IMR-90 (cell line): ENCODE data around the gene SYT8. TPM values are rescaled to one million over a fixed set of nuclear protein-coding genes. Genes with fewer than 3 reads are reported as not detected.

Experiments used
- ATAC-seq: fragments of 200-7000 bp; cut with Tn5 transposase; 2 replicates; pipeline ENCODE4 v1.9.1; 2020; ENCODE audit warnings: low read depth, mild to moderate bottlenecking, moderate library complexity
- BruUV-seq: library from RNA; stranded (reverse); fragments of 400-500 nt; replicated peaks from 2 replicates; lab custom pipeline; 2021; lab: Mats Ljungman, UMichigan
- CTCF ChIA-PET: fragments of 300-600 bp; formaldehyde crosslinking; extraction: SDS; loops from one replicate; lab custom pipeline; 2021; ENCODE audit warnings: antibody characterized with exemption; lab: Yijun Ruan, JAX
- POLR2A ChIA-PET: fragments of 300-600 bp; sonication (Branson Sonifier 250); formaldehyde crosslinking; loops from one replicate; lab custom pipeline; 2022; ENCODE audit warnings: antibody characterized with exemption; ENCODE audit not compliant: unreplicated experiment; lab: Charles Lee
- DNase-seq: peaks from one replicate; pipeline ENCODE4 v3.0.0; 2013
- H2AFZ ChIP-seq: replicated peaks from 2 replicates; pipeline ENCODE3; 2013; ENCODE audit warnings: low read length, mild to moderate bottlenecking; ENCODE audit not compliant: poor library complexity
- H2AK5ac ChIP-seq: 2 replicates; pipeline ENCODE4 v1.6.1; 2013; ENCODE audit warnings: low read depth, low read length, inconsistent platforms
- H2AK9ac ChIP-seq: replicated peaks from 2 replicates; pipeline ENCODE3; 2013; ENCODE audit warnings: mild to moderate bottlenecking, low read depth, low read length, moderate library complexity; ENCODE audit not compliant: poor library complexity
- H2BK120ac ChIP-seq: 2 replicates; pipeline ENCODE4 v1.6.1; 2013; ENCODE audit warnings: low read depth, low read length, inconsistent platforms
- H2BK15ac ChIP-seq: 3 replicates; pipeline ENCODE4 v1.6.1; 2013; ENCODE audit warnings: low read depth, low read length, inconsistent platforms
- H2BK20ac ChIP-seq: 2 replicates; pipeline ENCODE4 v1.6.1; 2013; ENCODE audit warnings: low read depth, mild to moderate bottlenecking, inconsistent platforms, low read length, moderate library complexity
- H2BK5ac ChIP-seq: 2 replicates; pipeline ENCODE4 v1.6.1; 2013; ENCODE audit warnings: mild to moderate bottlenecking, low read depth, low read length, inconsistent platforms; ENCODE audit not compliant: poor library complexity, severe bottlenecking
- H3K14ac ChIP-seq: replicated peaks from 2 replicates; pipeline ENCODE4 v1.6.1; 2013; ENCODE audit warnings: low read depth, low read length, inconsistent platforms
- H3K18ac ChIP-seq: 2 replicates; pipeline ENCODE4 v1.6.1; 2013; ENCODE audit warnings: low read depth, low read length, control low read depth
- H3K23ac ChIP-seq: 2 replicates; pipeline ENCODE4 v1.6.1; 2013; ENCODE audit warnings: low read depth, low read length, inconsistent platforms
- H3K27ac ChIP-seq: 2 replicates; pipeline ENCODE4 v1.5.1; 2013; ENCODE audit warnings: mild to moderate bottlenecking, control low read depth, low read length; ENCODE audit not compliant: insufficient read depth
- H3K27me3 ChIP-seq: 2 replicates; pipeline ENCODE4 v1.6.1; 2013; ENCODE audit warnings: low read length; ENCODE audit not compliant: control insufficient read depth, insufficient read depth
- H3K36me3 ChIP-seq: 2 replicates; pipeline ENCODE4 v1.6.1; 2013; ENCODE audit warnings: low read length, mixed read lengths; ENCODE audit not compliant: control insufficient read depth, insufficient read depth
- H3K4ac ChIP-seq: 2 replicates; pipeline ENCODE4 v1.6.1; 2013; ENCODE audit warnings: low read depth, low read length, inconsistent platforms
- H3K4me1 ChIP-seq: 2 replicates; pipeline ENCODE4 v1.6.1; 2013; ENCODE audit warnings: low read length, mixed read lengths; ENCODE audit not compliant: control insufficient read depth, insufficient read depth
- H3K4me2 ChIP-seq: 2 replicates; pipeline ENCODE4 v1.6.1; 2013; ENCODE audit warnings: low read depth, mild to moderate bottlenecking, control low read depth, low read length, moderate library complexity
- H3K4me3 ChIP-seq: 2 replicates; pipeline ENCODE4 v1.5.1; 2013; ENCODE audit warnings: low read depth, mild to moderate bottlenecking, control low read depth, low read length, moderate library complexity; ENCODE audit not compliant: insufficient read depth
- H3K56ac ChIP-seq: 2 replicates; pipeline ENCODE4 v1.6.1; 2013; ENCODE audit warnings: low read length, inconsistent platforms; ENCODE audit not compliant: insufficient read depth; ENCODE audit errors: extremely low read depth
- H3K79me1 ChIP-seq, 2 experiments: 2 replicates each; pipeline ENCODE4 v1.6.1; 2013; ENCODE audit warnings: low read length in 2 of 2, inconsistent platforms in 1 of 2, low read depth in 1 of 2
- H3K9ac ChIP-seq: 2 replicates; pipeline ENCODE4 v1.6.1; 2013; ENCODE audit warnings: low read depth, low read length, control low read depth
- H3K9me1 ChIP-seq: 2 replicates; pipeline ENCODE4 v1.6.1; 2013; ENCODE audit warnings: low read length, inconsistent platforms; ENCODE audit not compliant: insufficient read depth
- H3K9me3 ChIP-seq: 2 replicates; pipeline ENCODE4 v1.6.1; 2013; ENCODE audit warnings: low read length; ENCODE audit not compliant: control insufficient read depth, insufficient read depth
- H4K20me1 ChIP-seq: 2 replicates; pipeline ENCODE4 v1.6.1; 2013; ENCODE audit warnings: low read length, inconsistent platforms; ENCODE audit not compliant: insufficient read depth
- H4K5ac ChIP-seq: 2 replicates; pipeline ENCODE4 v1.6.1; 2013; ENCODE audit warnings: mild to moderate bottlenecking, low read depth, low read length, control low read depth
- H4K8ac ChIP-seq, 2 experiments: 2 replicates each; pipeline ENCODE4 v1.6.1; 2013; ENCODE audit warnings: low read depth in 2 of 2, low read length in 2 of 2, control low read depth in 1 of 2, inconsistent platforms in 1 of 2
- H4K91ac ChIP-seq: 2 replicates; pipeline ENCODE4 v1.6.1; 2013; ENCODE audit warnings: low read depth, low read length, inconsistent platforms; ENCODE audit not compliant: insufficient read depth
- BHLHE40 ChIP-seq: fragments of 150-350 bp; IDR thresholded peaks from 2 replicates; pipeline ENCODE4 v1.6.1; 2016; ENCODE audit warnings: mild to moderate bottlenecking, low read depth, low read length
- CHD1 ChIP-seq: IDR thresholded peaks from 2 replicates; pipeline ENCODE4 v1.6.1; 2012; ENCODE audit warnings: low read depth, low read length, improper control_type of control experiment
- CTCF ChIP-seq: conservative IDR thresholded peaks from 2 replicates; pipeline ENCODE4 v1.5.1; 2012; ENCODE audit warnings: mild to moderate bottlenecking, low read depth, low read length, improper control_type of control experiment
- MAZ ChIP-seq: IDR thresholded peaks from 2 replicates; pipeline ENCODE4 v1.6.1; 2012; ENCODE audit warnings: low read depth, mild to moderate bottlenecking, low read length, improper control_type of control experiment, moderate library complexity, borderline replicate concordance
- NFE2L2 ChIP-seq: fragments of 150-350 bp; IDR thresholded peaks from 2 replicates; pipeline ENCODE4 v1.6.1; 2016; ENCODE audit warnings: low read depth, mild to moderate bottlenecking, low read length
- RCOR1 ChIP-seq: IDR thresholded peaks from 2 replicates; pipeline ENCODE4 v1.6.1; 2012; ENCODE audit warnings: mild to moderate bottlenecking, low read length, improper control_type of control experiment; ENCODE audit not compliant: insufficient replicate concordance
- RFX5 ChIP-seq: IDR thresholded peaks from 2 replicates; pipeline ENCODE4 v1.8.0; 2012; ENCODE audit warnings: low read depth, mild to moderate bottlenecking, low read length, moderate library complexity
- WGBS, 2 experiments: methylation state at CpG; one replicate each; pipeline versions ENCODE4 v1.1.5 to v1.1.7; 2013; ENCODE audit warnings: missing lambda C conversion rate in 2 of 2; ENCODE audit not compliant: insufficient read length in 1 of 2; ENCODE audit errors: extremely low coverage in 2 of 2; 5-methylcytosine and 5-hydroxymethylcytosine counted together
- dilution Hi-C: fragments of 300-500 bp; cut with HindIII; formaldehyde crosslinking; loops from one replicate; pipeline ENCODE4 v1.14.3; 2018; ENCODE audit warnings: low sequenced_read_pairs; ENCODE audit not compliant: unreplicated experiment
- in situ Hi-C: fragments of 300-500 bp; cut with MboI; formaldehyde crosslinking; loops from 3 replicates; pipeline ENCODE4 v1.14.3; 2019; ENCODE audit warnings: low sequenced_read_pairs, inconsistent platforms, mixed read lengths
- intact Hi-C: fragments of 100-400 bp; cut with micrococcal nuclease; formaldehyde crosslinking; loops from 2 replicates; pipeline ENCODE4 v1.10.0; 2022
- polyA plus RNA-seq, 3 experiments: library from polyadenylated mRNA; depleted of rRNA; stranded (reverse); fragments of >200 nt; gene quantifications; 2 replicates each; pipeline ENCODE4 v1.2.3, GENCODE V29; 2012; ENCODE audit warnings: low replicate concordance in 1 of 3
- total RNA-seq: library from RNA; depleted of rRNA; stranded (reverse); fragments of >200 nt; gene quantifications from 2 replicates; pipeline ENCODE4 v1.2.3, GENCODE V29; 2012

SYT8 gene
- total and polyA plus RNA-seq, 2 of the 4 experiments (the other 2 are of a cell fraction), result not detected

GRCh38 chr11:1868056-1868635 lies 33.4 kb downstream of the SYT8 start:
- Histone ChIP-seq H3K4me1 (peaks cover 13% of the 10 kb centered on the region), H4K20me1 (no peaks in the 10 kb centered on the region), H3K9me1 (peaks cover 2% of the 10 kb centered on the region), H2AK9ac (no peak overlapping the region), H2BK15ac (no peak overlapping the region), H3K9ac (no peak overlapping the region), H2BK120ac (no peak overlapping the region), H3K56ac (no peak overlapping the region), H3K27me3 (peaks cover 22% of the 10 kb centered on the region; the same call in 1 of the 2 replicates), H3K14ac (no peak overlapping the region), H3K27ac (no peak overlapping the region), H2BK20ac (no peak overlapping the region), H2AFZ (no peak overlapping the region), H3K18ac (no peak overlapping the region), H3K23ac (no peak overlapping the region), H3K4me3 (no peak overlapping the region), H3K79me1 (no peaks in the 10 kb centered on the region), H3K36me3 (no peaks in the 10 kb centered on the region), H4K8ac (no peak overlapping the region), H3K4ac (no peak overlapping the region), H4K5ac (no peak overlapping the region), H3K9me3 (no peaks in the 10 kb centered on the region), H4K91ac (no peak overlapping the region), H2BK5ac (no peak overlapping the region), H3K4me2 (no peak overlapping the region), H2AK5ac (no peak overlapping the region)
- dilution Hi-C loops, result no loop called here
- ATAC-seq (no peak), DNase-seq (no peak)
- ChIA-PET POLR2A (no interaction called here), CTCF (no interaction called here)
- no CpG with 5 or more reads among the region's 14 CpGs for WGBS, 2 experiments
- BruUV-seq, result no TSS peak
- in situ Hi-C loops, result no loop called here
- intact Hi-C loops, result no loop called here
- no peak for TF ChIP-seq MAZ
- TF ChIP-seq RFX5, result no peak
- no peak for TF ChIP-seq CTCF
- TF ChIP-seq BHLHE40, result no peak
- no peak for TF ChIP-seq RCOR1
- TF ChIP-seq NFE2L2, result no peak
- TF ChIP-seq CHD1, result no peak
